Activated CD4-positive, alpha-beta T cell treated with anti-CD3 and anti-CD28 coated beads for 1 hour (primary cell): Measurements from ENCODE around the gene DNAJA3.

Experiments
- DNase-seq: peaks from one replicate; pipeline ENCODE4 v3.0.0-alpha.2; 2020

Gene DNAJA3

DNA sequence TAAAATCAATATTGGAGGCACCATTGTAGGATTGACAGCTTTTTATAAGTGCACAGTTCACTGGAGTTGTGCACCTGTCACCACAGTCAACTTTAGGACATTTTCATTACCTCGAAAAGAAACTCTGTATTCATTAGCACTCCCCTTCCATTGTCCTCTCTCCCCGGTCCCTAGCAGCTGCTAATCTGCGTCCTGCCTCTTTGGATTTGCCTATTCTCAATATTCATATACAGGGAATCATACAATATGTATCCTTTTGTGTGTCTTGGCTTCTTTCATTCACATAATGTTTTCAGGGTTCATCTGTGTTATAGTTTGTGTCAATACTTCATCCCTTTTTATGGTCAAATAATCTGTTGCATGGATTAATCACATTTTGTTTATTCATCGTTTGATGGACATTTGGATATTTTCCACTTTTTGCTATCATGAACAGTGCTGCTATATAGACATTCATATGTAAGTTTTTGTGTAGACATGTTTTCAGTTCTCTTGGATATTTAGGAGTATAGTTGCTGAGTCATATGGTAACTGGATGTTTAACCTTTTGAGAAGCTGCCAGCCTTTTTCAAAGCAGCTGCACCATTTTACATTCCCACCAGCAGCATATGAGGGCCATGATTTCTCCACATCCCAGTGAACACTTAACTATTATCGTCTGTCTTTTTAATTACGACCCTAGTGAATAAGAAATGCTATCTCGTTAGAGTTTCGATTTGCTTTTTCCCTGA lies 9.8 kb downstream of the DNAJA3 start:
- DNase-seq = no peak

DNA sequence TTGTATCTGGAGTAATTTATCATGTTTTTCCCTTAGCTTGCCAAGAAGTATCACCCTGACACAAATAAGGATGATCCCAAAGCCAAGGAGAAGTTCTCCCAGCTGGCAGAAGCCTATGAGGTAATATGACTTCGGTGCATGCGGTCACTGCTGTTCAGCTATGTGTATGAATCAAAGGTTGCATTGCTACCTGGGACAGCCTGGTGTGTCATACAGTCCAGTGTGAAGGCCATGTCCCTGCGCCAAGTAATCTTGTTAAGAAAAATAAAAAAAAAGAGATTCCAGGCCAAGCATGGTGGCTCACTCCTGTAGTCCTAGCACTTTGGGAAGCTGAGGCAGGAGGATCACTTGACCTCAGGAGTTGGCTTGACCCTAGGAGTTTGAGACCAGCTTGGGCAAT lies 11.7 kb downstream of the DNAJA3 start:
- no peak for DNase-seq

DNA sequence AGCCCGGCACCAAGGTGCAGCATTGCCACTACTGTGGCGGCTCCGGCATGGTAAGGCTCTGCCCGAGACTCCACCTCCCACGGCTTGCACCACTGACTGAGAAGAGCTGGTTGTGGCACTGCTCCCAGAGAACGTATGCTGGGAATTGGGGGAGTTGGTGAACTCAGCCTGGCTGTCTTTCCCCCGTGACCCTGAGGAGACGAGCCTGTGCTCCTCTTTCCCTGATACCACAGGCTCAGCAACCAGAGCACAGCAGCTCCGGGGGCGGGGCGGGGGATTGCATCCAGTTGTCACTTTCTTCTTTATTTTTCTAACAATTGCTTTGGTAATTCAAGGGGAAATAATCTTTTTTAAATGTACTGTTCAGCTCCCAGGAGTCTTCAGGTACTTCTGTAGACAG lies 16.7 kb downstream of the DNAJA3 start:
- DNase-seq = no peak

DNA sequence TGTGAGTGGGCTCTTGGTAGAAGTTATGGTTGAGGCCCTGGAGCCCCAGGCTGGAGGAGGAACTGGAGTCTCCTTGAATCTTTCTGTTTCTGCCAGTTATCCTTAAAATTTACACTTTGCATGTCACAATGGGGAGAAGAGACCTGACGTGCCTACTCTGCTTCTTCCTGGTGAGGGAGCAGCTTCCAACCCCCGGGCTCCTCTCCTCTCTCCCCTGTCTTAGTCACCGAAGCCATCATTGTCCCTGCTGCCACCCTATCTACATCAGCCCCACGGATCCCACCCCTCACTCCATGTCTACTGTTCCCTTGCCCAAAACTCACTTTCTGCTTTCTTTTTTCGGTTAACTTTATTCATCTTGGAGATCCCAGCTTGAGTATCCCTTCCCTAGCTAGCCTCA lies 17.6 kb downstream of the DNAJA3 start:
- DNase-seq = no peak

DNA sequence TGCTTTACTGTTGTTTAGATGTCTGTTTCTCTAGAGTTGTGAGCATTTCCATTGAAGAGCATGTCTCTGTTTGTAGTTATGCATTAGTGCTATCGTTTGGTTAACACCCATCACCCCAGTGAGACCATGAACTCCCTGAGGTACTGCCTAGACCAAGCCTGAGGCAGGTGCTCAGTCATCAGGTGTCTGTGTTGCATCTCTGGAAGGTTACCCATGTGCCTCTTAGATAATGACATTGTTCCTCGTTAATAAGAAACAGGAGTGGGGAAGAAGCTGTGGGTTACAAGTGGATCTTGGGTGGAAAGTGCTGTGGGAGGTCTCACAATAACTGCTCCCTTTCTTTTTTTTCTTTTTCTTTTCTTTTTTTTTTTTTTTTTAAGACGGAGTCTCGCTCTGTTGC lies 18.3 kb downstream of the DNAJA3 start:
- no peak for DNase-seq

DNA sequence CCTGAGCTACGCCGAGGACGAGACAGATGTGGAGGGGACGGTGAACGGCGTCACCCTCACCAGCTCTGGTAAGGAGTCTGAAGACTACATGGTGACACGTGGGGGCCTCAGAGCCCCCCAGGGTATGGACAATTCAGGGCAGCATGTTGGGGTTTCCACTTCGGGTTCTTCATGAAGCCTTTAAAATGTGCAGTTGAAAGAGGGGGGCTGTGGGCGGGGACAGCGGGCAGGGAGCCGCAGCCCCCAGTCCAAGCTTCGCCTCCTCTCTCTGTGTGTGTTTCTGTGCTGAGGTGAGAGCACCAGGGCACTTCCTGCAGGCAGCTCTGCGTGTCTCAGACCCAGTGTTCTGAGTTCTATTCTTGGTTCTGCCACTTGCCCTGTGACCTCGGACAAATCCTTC lies 24.8 kb downstream of the DNAJA3 start:
- no peak for DNase-seq

DNA sequence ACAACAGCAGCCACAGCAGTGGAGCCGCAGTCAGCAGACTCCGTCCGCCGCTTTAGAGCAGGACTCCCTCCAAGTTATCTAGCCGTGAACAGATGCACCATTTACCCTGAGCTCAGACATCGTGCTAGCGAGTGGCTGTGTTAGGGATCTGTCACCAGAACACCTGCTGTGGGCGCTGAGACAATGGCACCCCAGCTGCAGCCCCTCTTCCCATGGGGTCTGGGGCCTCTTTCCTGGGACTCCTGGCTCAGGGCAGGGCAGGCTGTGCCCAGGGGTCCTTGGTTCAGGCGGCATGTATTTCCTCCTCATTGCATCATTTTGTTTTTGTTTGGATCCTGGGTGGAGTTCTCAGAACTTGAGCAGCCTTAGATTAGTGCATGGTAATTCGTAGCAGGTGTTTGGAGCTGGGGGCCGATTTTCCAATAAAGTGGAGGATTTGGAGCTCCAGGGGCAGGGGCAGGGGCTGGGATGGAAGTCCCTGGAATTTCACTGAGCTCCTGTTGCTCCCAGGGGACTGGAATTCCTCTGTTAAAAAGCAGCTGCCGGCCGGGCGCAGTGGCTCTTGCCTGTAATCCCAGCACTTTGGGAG lies 25.4 kb downstream of the DNAJA3 start:
- DNase-seq = no peak

DNA sequence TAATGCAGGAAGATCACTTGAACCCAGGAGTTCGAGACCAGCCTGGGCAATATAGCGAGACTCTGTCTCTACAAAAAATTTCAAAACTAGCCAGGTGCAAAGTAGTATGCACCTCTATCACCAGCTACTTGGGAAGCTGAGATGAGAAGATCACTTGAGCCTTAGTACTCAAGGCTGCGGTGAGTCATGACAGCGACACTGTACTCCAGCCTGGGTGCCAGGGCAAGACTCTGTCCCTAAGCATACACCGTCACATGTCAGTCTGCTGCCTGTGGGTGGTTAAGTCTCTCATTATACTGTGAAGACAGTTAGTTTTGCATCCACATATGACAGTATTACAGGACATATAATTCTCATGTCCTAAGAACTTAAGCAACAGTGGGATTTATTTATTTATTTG lies 27.0 kb downstream of the DNAJA3 start:
- no peak for DNase-seq

DNA sequence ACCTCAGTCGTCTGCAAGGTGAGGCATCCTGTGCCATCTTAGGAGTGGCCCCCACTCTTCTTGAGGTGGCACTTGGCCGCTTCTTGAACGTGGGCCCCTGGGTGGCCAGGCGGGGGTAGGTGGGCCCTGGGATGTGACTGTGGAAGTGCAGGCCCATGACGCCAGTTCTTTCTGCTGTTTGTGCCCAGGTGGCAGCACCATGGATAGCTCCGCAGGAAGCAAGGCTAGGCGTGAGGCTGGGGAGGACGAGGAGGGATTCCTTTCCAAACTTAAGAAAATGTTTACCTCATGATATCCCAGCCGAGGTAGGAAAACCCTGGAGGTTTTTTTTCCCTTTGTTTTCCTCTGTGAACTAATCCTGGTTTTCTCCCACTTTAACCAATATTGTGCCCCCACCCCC lies 29.0 kb downstream of the DNAJA3 start:
- no peak for DNase-seq

DNA sequence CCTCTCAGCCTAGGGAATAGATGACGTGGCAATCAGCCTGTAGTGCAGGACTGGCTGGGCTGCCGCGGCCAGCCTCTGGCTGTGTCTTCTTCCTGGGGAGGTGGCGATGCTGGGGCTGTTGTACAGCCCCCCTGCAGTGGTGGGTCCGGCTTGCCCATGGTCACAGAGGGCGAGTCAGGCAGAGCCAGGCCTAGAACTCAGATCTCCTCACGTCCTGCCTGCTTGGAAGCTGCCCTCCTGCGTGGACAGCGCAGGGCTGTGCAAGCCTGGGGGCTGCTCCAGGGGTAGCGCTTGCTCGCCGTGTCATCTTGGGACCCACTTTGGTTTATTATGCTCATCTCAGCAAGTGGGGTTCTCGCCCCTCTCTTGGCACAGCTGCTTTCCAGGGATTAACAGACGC lies 29.4 kb downstream of the DNAJA3 start:
- no peak for DNase-seq

DNA sequence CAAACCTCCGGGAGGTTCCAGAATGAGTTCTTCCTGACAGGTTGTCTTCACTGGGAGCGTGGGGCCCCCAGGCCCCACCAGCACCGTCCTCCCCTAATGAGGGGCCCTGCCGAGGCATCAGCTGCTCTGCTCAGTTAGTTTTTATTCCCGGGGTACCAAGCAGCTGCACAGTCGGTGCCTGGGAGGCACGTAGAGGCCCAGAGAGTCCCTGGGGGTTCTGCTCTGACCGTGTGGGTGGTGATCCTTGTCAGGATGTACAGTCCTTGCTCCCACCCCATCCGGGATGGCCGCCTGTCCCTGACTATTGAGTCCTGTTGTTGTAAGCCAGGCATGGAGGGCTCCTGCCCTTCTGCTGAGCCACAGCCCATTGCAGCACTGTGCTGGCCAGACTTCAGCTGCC lies 30.3 kb downstream of the DNAJA3 start:
- no peak for DNase-seq

DNA sequence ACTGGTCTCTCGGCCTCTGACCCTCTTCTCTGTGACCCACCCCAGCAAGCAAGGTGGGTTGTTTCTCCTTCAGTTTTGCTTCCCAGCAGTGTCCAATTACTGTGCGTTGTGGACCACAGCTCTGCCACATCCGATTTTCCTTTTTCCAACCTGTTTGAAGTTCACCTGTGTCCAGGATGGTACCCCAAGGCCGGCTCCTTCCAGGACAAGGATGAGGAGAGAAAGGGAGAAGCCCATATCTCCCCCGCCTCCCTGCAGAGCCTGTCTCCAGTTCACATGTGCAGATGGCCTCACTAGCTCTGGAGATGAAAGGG lies 35.2 kb downstream of the DNAJA3 start:
- DNase-seq = no peak

DNA sequence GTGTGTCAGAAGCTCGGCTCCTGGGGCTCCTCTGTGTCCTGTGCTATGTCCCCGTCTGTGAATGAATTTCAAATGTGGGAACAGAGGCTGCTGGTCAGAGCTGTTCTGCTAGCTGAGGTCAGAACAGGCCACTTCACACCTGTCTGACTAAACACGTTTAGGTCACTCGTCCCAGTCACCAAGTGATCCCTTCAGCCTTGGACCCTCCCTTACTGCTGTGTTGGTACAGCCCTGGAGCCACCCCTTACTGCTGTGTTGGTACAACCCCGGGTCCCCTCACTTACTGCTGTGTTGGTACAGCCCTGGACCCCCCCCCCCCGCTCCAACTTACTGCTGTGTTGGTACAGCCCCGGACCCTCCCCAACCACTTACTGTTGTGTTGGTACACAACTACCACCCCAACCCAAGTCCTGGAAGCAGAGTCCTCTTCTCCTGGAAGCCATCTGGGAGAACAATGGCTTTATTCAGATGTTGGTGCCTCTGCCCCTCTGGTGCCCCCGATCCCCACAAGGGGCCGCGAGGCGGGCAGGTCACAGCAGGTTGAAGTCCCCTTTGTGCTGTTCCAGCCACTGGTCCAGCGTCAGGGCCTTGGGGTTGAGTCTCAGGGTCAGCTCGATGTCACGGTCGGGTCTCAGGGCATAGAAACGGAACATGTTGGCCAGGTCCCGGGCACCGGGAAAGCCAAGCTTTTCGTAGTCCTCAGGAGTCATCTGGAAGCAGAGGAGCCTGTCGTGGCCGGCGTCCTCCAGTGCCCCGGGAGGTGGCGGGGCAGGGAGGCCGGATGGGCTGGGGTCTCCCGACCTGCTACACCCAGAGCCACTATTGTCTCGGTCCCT lies 35.8 kb downstream of the DNAJA3 start:
- no peak for DNase-seq

DNA sequence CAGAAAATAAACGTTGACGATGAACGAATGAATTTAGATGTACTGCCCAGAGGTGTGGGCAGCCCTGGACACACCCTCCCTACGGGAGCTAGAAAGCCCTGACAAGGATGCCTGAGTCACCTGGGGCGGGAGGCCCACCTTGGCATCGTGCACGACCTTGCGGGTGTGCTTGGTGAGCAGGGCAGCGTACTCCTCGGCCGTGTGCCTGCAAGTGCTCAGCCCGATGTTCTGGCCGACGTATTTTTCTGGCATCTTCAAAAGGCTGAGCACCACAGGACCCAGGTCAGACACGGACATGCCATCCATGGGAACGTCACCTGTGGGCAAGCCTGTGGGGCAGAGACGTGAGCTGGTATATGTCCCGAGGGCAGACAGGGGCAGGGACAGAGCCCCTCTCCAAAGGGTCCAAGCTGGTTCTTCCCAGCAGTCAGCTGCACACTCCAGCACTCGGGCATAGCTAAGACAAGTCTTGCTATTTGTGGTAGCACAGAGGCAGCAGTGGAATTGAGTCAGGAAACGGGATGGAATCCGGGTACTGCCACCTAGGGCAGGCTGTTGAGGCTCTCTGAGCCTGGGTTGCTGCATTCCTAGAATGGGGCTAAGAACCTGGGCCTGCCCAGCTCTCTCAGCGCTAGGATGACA lies 38.0 kb downstream of the DNAJA3 start:
- no peak for DNase-seq

DNA sequence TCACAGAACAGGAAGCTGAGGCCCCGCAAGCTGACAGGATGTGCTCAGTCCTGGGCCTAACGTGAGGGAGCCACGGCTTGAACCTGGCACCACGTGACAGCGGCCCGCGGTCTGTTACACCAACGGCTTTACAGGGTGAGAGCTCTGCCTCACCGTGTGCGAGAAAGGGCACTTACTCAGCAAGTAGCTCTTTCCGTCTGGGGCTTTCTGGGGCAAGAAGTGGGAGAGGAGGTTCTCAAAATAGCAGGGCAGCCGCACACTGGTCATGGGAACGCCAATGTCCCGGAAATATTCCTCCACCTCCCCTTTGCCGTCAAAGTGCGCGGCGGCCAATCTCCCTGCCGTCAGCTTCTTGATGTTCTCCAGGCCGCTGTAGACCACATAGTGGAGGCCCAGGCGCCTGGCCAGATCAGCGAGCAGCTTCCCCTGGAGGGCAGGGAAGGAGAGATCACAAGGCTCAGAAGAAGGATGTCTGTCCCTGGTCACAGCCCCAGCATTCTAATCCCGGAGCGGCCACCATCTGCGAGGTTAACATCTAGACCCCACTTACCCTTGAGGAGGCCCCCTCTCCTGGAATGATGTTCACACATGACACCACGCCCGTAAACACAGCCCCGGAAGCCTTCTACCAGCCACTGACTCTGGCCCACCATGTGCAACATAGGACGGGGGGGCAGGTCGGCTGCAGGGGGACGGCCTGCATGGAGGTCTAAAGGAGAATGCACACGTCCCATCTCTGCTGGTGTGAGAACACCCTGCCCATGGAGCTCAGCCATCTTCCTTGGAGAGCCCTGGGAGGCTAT lies 40.5 kb downstream of the DNAJA3 start:
- DNase-seq = peak; percentile 23

DNA sequence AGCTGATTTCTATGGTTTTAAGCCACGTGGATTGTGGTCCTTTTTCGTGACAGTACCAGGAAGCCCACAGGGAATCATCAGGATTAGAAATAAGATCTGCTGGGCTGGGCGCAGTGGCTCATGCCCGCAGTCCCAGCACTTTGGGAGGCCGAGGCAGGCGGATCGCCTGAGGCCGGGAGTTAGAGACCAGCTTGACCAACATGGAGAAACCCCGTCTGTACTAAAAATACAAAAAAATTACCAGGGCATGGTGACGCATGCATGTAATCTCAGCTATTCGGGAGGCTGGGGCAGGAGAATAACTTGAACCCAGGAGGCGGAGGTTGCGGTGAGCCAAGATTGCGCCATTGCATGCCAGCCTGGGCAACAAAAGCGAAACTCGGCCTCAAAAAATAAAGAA lies 42.2 kb downstream of the DNAJA3 start:
- DNase-seq = no peak

DNA sequence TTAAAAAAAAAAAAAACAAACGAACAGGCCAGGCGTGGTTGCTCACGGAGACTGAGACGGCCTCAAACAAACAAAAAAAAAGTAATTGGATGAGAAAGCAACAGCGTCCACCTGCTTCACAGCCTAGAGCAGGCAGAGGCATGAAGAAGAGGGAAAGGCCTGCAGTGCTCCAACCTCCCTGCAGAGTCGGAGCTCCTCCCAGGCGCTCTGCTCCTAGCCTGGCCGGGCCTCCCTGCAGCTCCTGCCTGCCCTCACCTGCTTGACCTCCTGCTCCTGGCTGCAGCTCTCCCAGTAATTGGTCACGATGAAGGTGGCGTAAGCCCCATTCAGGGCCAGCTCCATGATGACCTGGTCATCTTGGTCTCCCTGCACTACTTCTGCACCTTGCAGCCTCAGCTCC lies 43.3 kb downstream of the DNAJA3 start:
- no peak for DNase-seq

DNA sequence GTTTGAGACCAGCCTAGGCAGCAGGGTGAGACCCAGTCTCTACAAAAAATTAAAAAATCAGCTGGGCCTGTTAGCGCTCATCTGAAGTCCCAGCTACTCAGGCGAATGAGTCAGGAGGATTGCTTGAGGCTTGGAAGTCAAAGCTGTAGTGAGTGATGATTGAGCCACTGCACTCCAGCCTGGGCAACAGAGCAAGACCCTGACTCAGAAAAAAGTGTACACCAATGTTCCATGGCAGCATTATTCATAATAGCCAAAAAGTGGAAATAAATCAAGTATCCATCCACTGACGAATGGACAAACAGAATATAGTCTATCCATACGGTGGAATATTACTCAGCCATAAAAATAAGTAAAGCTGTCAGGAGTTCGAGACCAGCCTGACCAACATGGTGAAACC lies 46.2 kb downstream of the DNAJA3 start:
- DNase-seq = no peak

DNA sequence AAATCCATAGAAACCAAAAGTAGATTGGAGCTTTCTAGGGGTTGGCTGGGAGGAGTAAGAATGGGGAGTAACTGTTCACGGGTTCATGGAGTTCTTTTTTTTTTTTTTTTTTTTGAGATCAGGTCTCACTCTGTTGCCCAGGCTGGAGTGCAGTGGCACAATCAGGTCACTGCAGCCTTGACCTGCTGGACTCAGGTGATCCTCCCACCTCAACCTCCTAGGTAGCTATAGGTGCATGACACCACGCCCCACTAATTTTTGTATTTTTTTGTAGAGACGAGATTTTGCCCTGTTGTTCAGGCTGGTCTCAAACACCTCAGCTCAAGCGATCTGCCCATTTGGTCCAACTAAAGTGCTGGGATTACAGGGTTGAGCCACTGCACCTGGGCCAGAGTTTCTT lies 47.2 kb downstream of the DNAJA3 start:
- no peak for DNase-seq

DNA sequence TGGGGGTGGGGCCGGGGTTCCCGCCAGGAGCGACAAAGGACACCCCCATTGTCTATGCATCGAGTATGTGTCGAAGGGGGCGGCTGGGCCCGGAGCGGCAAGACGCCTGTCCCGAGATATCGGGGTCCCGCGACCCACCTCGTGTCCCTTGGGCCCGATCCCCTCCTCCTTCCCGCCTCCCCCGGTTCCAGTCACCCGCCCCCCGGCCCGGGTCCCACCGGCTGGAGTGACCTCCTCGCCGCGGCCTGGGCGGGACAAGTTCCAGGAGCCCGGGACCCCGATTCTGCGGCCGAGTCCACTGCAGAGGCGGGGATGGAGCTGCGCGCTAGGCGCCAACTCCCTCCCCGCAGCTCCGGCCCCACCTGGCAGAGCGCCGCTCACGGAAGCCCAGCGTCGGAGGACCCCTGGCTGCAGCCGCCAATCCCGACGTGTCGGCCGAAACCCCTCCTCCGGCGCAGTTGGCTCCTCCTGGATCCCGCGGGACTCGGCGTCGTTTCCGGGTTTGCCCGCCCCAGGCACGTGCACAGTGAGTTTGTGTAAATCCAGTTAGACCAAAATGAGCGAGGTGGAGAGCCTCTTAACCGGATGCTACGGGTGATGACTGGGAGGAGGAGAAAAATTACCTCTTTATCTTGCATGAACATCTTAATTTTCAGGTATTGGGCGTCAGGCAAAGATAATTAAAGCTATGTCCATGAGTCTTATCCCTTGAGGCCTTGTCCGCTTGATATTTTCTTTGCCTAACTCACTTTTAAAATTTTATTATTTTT lies 48.7 kb downstream of the DNAJA3 start, which contains the start of gene NMRAL1:
Gene NMRAL1, minus strand, starts transcription at position 434 of the 770 bp plus-strand sequence. CDS start 493 bp downstream, outside the sequence.
- peak; percentile 67 for DNase-seq

DNA sequence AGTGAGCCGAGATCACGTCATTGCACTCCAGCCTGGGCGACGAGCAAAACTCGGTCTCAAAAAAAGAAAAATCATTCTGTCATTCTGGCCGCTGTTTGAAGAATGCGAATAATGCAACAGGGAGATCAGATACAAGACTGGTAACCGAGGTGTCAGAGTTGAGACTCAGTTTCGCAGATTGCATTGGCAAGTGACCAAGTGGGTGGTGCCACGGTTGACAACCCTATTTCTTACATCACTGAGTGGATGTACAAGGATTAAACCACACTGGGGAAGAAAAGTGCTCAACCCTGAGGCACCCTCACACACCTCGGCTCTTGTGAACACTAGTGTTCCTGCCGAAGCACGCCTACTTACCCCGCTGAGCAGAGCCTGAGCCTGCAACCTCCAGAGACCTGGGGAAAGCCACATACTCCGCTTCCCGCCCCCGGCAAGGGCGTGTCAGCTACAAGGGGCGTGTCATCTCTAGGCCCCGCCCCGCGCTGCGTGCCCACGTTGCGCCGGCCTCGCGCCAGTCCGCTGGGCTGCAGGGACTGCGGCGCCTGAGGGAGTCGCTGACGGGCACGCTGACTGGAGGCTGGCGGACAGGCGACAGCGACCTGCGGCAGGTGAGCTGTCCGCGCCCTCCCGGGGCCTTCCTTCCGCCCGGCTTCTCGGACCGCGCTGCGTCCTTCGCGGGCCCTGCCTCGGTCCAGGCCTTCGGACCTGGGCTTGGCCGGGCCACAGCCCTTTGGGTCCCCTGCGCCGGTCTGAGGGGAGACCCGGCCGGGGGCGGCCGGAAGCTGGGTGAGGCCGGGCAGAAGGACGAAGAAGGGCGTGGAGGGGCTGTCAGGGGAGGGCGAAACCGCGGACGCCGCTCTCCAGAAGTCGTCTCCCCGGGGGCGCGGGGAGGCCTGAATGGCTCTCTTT lies 50.5 kb downstream of the DNAJA3 start, which contains the start of gene HMOX2:
Gene HMOX2, plus strand, starts transcription at position 519 of the 909 bp plus-strand sequence. CDS start 29,127 bp downstream, outside the sequence.
- DNase-seq = peak; percentile 88
